HL-60 (cell line): ENCODE measurements around the gene GPR42.

Experiments
- GABPA ChIP-seq: IDR thresholded peaks from 2 replicates; pipeline ENCODE4 v1.6.1; 2012; ENCODE audit warnings: low read depth
- POLR2AphosphoS5 ChIP-seq: IDR thresholded peaks from 2 replicates; pipeline ENCODE4 v1.6.1; 2012; ENCODE audit warnings: low read depth
- SPI1 ChIP-seq: IDR thresholded peaks from 2 replicates; pipeline ENCODE4 v1.6.1; 2012; ENCODE audit warnings: low read depth, mild to moderate bottlenecking, borderline replicate concordance
- TF ChIP-seq, protein P1 (sequence below): IDR thresholded peaks from one replicate; pipeline ENCODE4 v1.5.1; 2011; ENCODE audit warnings: low read length, control low read depth, inconsistent platforms; ENCODE audit not compliant: insufficient read depth
- TF ChIP-seq, protein P2 (sequence below): IDR thresholded peaks from 2 replicates; pipeline ENCODE4 v1.6.1; 2012; ENCODE audit warnings: low read depth; ENCODE audit not compliant: insufficient replicate concordance

DNA sequence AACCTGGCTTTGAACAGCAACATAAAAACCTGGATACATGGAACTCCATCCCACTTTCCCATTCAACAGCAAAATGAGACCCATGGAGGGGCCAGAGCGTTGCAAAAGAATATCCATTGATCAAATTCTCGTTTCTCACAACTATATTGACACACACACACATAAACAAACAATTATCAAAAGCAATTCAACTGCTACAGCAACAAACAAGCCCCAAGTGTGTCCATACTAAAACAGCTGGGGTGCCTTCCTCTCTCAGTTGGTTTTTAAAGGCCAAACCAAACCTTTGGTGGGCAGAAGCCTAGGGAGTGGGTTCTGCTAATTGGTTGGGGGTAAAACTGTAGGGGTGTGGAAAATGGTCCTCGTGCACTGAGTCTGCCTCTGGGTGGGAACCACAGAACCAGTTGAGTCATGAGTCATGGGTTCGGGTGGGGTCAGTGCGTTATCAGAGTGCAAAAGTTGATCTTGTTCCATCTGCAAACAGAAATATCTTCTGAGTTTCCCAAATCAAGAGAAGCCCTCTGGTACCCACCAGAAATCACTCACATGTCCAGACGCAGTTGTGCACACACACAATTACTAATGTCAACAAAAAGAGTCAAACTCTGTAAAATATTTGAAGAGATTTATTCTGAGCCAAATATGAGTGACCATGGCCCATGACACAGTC is 18.5 kb downstream of the GPR42 start:
- TF ChIP-seq, protein P1, sequence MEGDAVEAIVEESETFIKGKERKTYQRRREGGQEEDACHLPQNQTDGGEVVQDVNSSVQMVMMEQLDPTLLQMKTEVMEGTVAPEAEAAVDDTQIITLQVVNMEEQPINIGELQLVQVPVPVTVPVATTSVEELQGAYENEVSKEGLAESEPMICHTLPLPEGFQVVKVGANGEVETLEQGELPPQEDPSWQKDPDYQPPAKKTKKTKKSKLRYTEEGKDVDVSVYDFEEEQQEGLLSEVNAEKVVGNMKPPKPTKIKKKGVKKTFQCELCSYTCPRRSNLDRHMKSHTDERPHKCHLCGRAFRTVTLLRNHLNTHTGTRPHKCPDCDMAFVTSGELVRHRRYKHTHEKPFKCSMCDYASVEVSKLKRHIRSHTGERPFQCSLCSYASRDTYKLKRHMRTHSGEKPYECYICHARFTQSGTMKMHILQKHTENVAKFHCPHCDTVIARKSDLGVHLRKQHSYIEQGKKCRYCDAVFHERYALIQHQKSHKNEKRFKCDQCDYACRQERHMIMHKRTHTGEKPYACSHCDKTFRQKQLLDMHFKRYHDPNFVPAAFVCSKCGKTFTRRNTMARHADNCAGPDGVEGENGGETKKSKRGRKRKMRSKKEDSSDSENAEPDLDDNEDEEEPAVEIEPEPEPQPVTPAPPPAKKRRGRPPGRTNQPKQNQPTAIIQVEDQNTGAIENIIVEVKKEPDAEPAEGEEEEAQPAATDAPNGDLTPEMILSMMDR, result no peak
- TF ChIP-seq POLR2AphosphoS5 (no peak), GABPA (no peak), SPI1 (no peak)
- TF ChIP-seq, protein P2, sequence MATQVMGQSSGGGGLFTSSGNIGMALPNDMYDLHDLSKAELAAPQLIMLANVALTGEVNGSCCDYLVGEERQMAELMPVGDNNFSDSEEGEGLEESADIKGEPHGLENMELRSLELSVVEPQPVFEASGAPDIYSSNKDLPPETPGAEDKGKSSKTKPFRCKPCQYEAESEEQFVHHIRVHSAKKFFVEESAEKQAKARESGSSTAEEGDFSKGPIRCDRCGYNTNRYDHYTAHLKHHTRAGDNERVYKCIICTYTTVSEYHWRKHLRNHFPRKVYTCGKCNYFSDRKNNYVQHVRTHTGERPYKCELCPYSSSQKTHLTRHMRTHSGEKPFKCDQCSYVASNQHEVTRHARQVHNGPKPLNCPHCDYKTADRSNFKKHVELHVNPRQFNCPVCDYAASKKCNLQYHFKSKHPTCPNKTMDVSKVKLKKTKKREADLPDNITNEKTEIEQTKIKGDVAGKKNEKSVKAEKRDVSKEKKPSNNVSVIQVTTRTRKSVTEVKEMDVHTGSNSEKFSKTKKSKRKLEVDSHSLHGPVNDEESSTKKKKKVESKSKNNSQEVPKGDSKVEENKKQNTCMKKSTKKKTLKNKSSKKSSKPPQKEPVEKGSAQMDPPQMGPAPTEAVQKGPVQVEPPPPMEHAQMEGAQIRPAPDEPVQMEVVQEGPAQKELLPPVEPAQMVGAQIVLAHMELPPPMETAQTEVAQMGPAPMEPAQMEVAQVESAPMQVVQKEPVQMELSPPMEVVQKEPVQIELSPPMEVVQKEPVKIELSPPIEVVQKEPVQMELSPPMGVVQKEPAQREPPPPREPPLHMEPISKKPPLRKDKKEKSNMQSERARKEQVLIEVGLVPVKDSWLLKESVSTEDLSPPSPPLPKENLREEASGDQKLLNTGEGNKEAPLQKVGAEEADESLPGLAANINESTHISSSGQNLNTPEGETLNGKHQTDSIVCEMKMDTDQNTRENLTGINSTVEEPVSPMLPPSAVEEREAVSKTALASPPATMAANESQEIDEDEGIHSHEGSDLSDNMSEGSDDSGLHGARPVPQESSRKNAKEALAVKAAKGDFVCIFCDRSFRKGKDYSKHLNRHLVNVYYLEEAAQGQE, result no peak
